Hepatocyte (in vitro differentiated cells): Measurements from ENCODE around the gene NOSTRIN. TPM values are rescaled to one million over a fixed set of nuclear protein-coding genes. Genes with fewer than 3 reads are reported as not detected.

Experiments
- DNase-seq: peaks from one replicate; pipeline ENCODE4 v3.0.0-alpha.2; 2016; ENCODE audit warnings: low spot score
- H2AFZ ChIP-seq: fragments of 200-600 bp; sonication (generic); 2 replicates; pipeline ENCODE4 v1.6.0; 2016; ENCODE audit warnings: antibody characterized with exemption, mild to moderate bottlenecking
- H3K27ac ChIP-seq: fragments of 200-600 bp; sonication (generic); 2 replicates; pipeline ENCODE4 v1.5.1; 2016; ENCODE audit warnings: mild to moderate bottlenecking
- H3K27me3 ChIP-seq: fragments of 200-600 bp; sonication (generic); 2 replicates; pipeline ENCODE4 v1.6.1; 2016
- H3K36me3 ChIP-seq: fragments of 200-600 bp; sonication (generic); replicated peaks from 2 replicates; pipeline ENCODE4 v1.5.1; 2016; ENCODE audit warnings: low read depth; ENCODE audit not compliant: insufficient read depth
- H3K4me1 ChIP-seq: fragments of 200-600 bp; sonication (generic); 2 replicates; pipeline ENCODE4 v1.5.1; 2016; ENCODE audit warnings: mild to moderate bottlenecking, moderate library complexity; ENCODE audit not compliant: insufficient read depth
- H3K4me2 ChIP-seq: fragments of 200-600 bp; sonication (generic); 2 replicates; pipeline ENCODE4 v1.6.0; 2016
- H3K4me3 ChIP-seq: fragments of 200-600 bp; sonication (generic); 2 replicates; pipeline ENCODE4 v1.5.1; 2016; ENCODE audit warnings: mild to moderate bottlenecking
- H3K79me2 ChIP-seq: fragments of 200-600 bp; sonication (generic); 2 replicates; pipeline ENCODE4 v1.6.0; 2017; ENCODE audit warnings: mild to moderate bottlenecking
- H3K9me2 ChIP-seq: fragments of 200-600 bp; sonication (generic); replicated peaks from 2 replicates; pipeline ENCODE4 v1.6.0; 2017; ENCODE audit warnings: mild to moderate bottlenecking; ENCODE audit not compliant: insufficient read depth
- H3K9me3 ChIP-seq: fragments of 200-600 bp; sonication (generic); 2 replicates; pipeline ENCODE4 v1.5.1; 2016; ENCODE audit warnings: low read depth, mild to moderate bottlenecking
- H4K20me1 ChIP-seq: fragments of 200-600 bp; sonication (generic); 2 replicates; pipeline ENCODE4 v1.6.0; 2016; ENCODE audit warnings: mild to moderate bottlenecking; ENCODE audit not compliant: insufficient read depth, poor library complexity, severe bottlenecking
- CTCF ChIP-seq: fragments of 200-600 bp; sonication (generic); IDR thresholded peaks from 2 replicates; pipeline ENCODE4 v1.5.1; 2016; ENCODE audit warnings: antibody characterized with exemption, mild to moderate bottlenecking; ENCODE audit not compliant: poor library complexity
- EZH2 ChIP-seq: fragments of 200-600 bp; sonication (generic); IDR thresholded peaks from 2 replicates; pipeline ENCODE4 v1.6.1; 2016; ENCODE audit warnings: antibody characterized with exemption, mild to moderate bottlenecking, borderline replicate concordance
- EZH2phosphoT487 ChIP-seq: fragments of 200-600 bp; sonication (generic); IDR thresholded peaks from one replicate; pipeline ENCODE4 v1.6.1; 2018; ENCODE audit warnings: antibody characterized with exemption, mild to moderate bottlenecking, low read depth, moderate library complexity; ENCODE audit not compliant: unreplicated experiment, severe bottlenecking
- WGBS: methylation state at CpG from one replicate; pipeline ENCODE4 v1.1.6; 2016; ENCODE audit warnings: low lambda C conversion rate; ENCODE audit errors: missing lambda C conversion rate; 5-methylcytosine and 5-hydroxymethylcytosine counted together
- polyA plus RNA-seq: library from polyadenylated mRNA; unstranded; fragments of >200 nt; fragmentation: Nextera tagmentation; extraction: Ambion mirVana; gene quantifications from 2 replicates; pipeline ENCODE4 v1.2.1, GENCODE V29; 2016
- total RNA-seq: library from RNA; depleted of rRNA; stranded (reverse); fragments of >200 nt; gene quantifications from 2 replicates; pipeline ENCODE4 v1.2.3, GENCODE V29; 2014

The NOSTRIN gene
- total and polyA plus RNA-seq, 2 experiments from 2014 or later = 10.1 to 10.7 TPM

- no peak for DNase-seq
- Histone ChIP-seq H3K4me3 (no peak overlapping the region), H3K27ac (no peak overlapping the region), H3K79me2 (no peaks in the 10 kb centered on the region), H4K20me1 (no peaks in the 10 kb centered on the region), H3K9me2 (no peaks in the 10 kb centered on the region), H3K36me3 (no peaks in the 10 kb centered on the region), H3K4me1 (peaks cover 7% of the 10 kb centered on the region), H3K27me3 (no peaks in the 10 kb centered on the region), H2AFZ (no peak overlapping the region), H3K4me2 (no peak overlapping the region), H3K9me3 (no peaks in the 10 kb centered on the region)
- TF ChIP-seq EZH2phosphoT487 (no peak), CTCF (no peak), EZH2 (no peak)
- 96% methylated on average over 1 of the region's 1 CpG for WGBS
Measured at GRCh38 chr2:168814939-168815907, 12.8 kb downstream of the NOSTRIN start.

- H3K4me2 ChIP-seq = no peak overlapping the region
- no peaks in the 10 kb centered on the region for H3K9me3 ChIP-seq
- H3K4me3 ChIP-seq = no peak overlapping the region
- H2AFZ ChIP-seq = no peak overlapping the region
- H3K36me3 ChIP-seq = no peaks in the 10 kb centered on the region
- peaks cover 7% of the 10 kb centered on the region for H3K4me1 ChIP-seq
- no peaks in the 10 kb centered on the region for H3K9me2 ChIP-seq
- WGBS = 87% methylated on average over 3 of the region's 3 CpGs
- no peaks in the 10 kb centered on the region for H4K20me1 ChIP-seq
- TF ChIP-seq EZH2phosphoT487 = no peak
- TF ChIP-seq CTCF = no peak
- no peak for TF ChIP-seq EZH2
- DNase-seq = peak; percentile 48
- no peak overlapping the region for H3K27ac ChIP-seq
- no peaks in the 10 kb centered on the region for H3K27me3 ChIP-seq
- no peaks in the 10 kb centered on the region for H3K79me2 ChIP-seq
Measured at GRCh38 chr2:168816369-168816768, 13.9 kb downstream of the NOSTRIN start.

- TF ChIP-seq EZH2 (no peak), EZH2phosphoT487 (no peak), CTCF (no peak)
- no peaks in the 10 kb centered on the region for H3K9me2 ChIP-seq
- no peaks in the 10 kb centered on the region for H3K79me2 ChIP-seq
- no peaks in the 10 kb centered on the region for H3K36me3 ChIP-seq
- H3K4me3 ChIP-seq = no peak overlapping the region
- H3K9me3 ChIP-seq = no peaks in the 10 kb centered on the region
- DNase-seq = no peak
- WGBS = 54% methylated on average over 10 of the region's 10 CpGs
- no peak overlapping the region for H2AFZ ChIP-seq
- no peaks in the 10 kb centered on the region for H3K27me3 ChIP-seq
- no peaks in the 10 kb centered on the region for H3K4me1 ChIP-seq
- H3K4me2 ChIP-seq = no peak overlapping the region
- H3K27ac ChIP-seq = no peak overlapping the region
- no peaks in the 10 kb centered on the region for H4K20me1 ChIP-seq
Measured at GRCh38 chr2:168819050-168819715, 16.7 kb downstream of the NOSTRIN start.
